Kidney (tissue), 14 donors: ENCODE data around the gene LTBP1. TPM values are rescaled to one million over a fixed set of nuclear protein-coding genes. Genes with fewer than 3 reads are reported as not detected.

ENCODE experiments used
- DNase-seq, 5 donors: peaks; one replicate each; pipeline ENCODE4 v3.0.0-alpha.2; 2013 to 2020
- FAIRE-seq: peaks from 2 replicates; lab custom pipeline; 2012; peaks lifted over from hg19 to GRCh38; lab: Jason Lieb, UNC
- H3K27ac ChIP-seq, 2 donors: one replicate each; pipeline ENCODE4 v1.7.0; 2013; ENCODE audit warnings: low read depth in 2 of 2, low read length in 2 of 2, inconsistent platforms in 1 of 2
- H3K27me3 ChIP-seq: one replicate; pipeline ENCODE4 v1.7.1; 2013; ENCODE audit warnings: low read length, inconsistent platforms; ENCODE audit not compliant: control insufficient read depth, insufficient read depth
- H3K36me3 ChIP-seq, 3 donors: one replicate each; pipeline versions ENCODE4 v1.7.0 to v1.7.1; 2013; ENCODE audit warnings: low read length in 3 of 3, control low read depth in 1 of 3, inconsistent platforms in 1 of 3; ENCODE audit not compliant: insufficient read depth in 3 of 3, control insufficient read depth in 2 of 3
- H3K4me1 ChIP-seq, 3 donors: one replicate each; pipeline versions ENCODE4 v1.7.0 to v1.7.1; 2013; ENCODE audit warnings: low read length in 3 of 3, inconsistent platforms in 1 of 3, low read depth in 1 of 3; ENCODE audit not compliant: control insufficient read depth in 2 of 3, insufficient read depth in 2 of 3
- H3K4me3 ChIP-seq, 3 donors: one replicate each; pipeline versions ENCODE4 v1.7.0 to v1.8.1; 2013; ENCODE audit warnings: low read length in 3 of 3, control low read depth in 1 of 3, inconsistent platforms in 1 of 3
- H3K9ac ChIP-seq, 3 donors: one replicate each; pipeline versions ENCODE4 v1.7.0 to v1.7.1; 2013; ENCODE audit warnings: low read length in 3 of 3, control low read depth in 1 of 3, inconsistent platforms in 1 of 3
- H3K9me3 ChIP-seq, 3 donors: one replicate each; pipeline versions ENCODE4 v1.7.0 to v1.7.1; 2013; ENCODE audit warnings: low read length in 3 of 3, control low read depth in 1 of 3, inconsistent platforms in 1 of 3; ENCODE audit not compliant: control insufficient read depth in 2 of 3, insufficient read depth in 1 of 3
- intact Hi-C: fragments of 100-400 bp; cut with DNase I; formaldehyde crosslinking; loops from one replicate; pipeline ENCODE4 v1.11.1; 2022
- polyA plus RNA-seq: library from polyadenylated mRNA; stranded (reverse); fragments of 350-450 nt; fragmentation: Illumina TruSeq; extraction: RNeasy Lipid Tissue Mini Kit (QIAGEN cat#74804); gene quantifications from one replicate; pipeline ENCODE4 v1.2.3, GENCODE V29; 2014; ENCODE audit warnings: low read depth, low replicate concordance; ENCODE audit not compliant: insufficient read depth
- total RNA-seq: library from RNA; stranded (reverse); fragmentation: NEBNext Ultra II Directional; extraction: Animal tissue kit (Norgen Biotek cat#: 25700); gene quantifications from one replicate; pipeline ENCODE4 v1.2.1, GENCODE V29; 2021
- TF ChIP-seq, protein P1 (sequence below): IDR thresholded peaks from 3 replicates; pipeline ENCODE4 v1.5.1; 2012; ENCODE audit warnings: mild to moderate bottlenecking, moderate library complexity, borderline replicate concordance; ENCODE audit not compliant: insufficient read depth; ENCODE audit errors: extremely low read depth
- donor health status: control.
- donor health status: control.
- donor health status: control.
- donor health status: control.
- donor health status: control.
- donor health status: DM: yes; HTN: yes; CAD: no.
- donor health status: Normal renal cell carcinoma (clear cell type).

Gene LTBP1
- total and polyA plus RNA-seq, 2 donors from 2014 or later: 9.3 to 39.8 TPM

GRCh38 chr2:32962690-32963089 is 15.9 kb downstream of the LTBP1 start:
- no peaks in the 10 kb centered on the region for H3K9me3 ChIP-seq
- FAIRE-seq: no peak
- no peak overlapping the region for H3K4me3 ChIP-seq
- intact Hi-C loops: no loop called here
- no peak overlapping the region for H3K27ac ChIP-seq
- H3K4me1 ChIP-seq: no peaks in the 10 kb centered on the region
- no peaks in the 10 kb centered on the region for H3K36me3 ChIP-seq
- no peak overlapping the region for H3K9ac ChIP-seq
- TF ChIP-seq, protein P1, sequence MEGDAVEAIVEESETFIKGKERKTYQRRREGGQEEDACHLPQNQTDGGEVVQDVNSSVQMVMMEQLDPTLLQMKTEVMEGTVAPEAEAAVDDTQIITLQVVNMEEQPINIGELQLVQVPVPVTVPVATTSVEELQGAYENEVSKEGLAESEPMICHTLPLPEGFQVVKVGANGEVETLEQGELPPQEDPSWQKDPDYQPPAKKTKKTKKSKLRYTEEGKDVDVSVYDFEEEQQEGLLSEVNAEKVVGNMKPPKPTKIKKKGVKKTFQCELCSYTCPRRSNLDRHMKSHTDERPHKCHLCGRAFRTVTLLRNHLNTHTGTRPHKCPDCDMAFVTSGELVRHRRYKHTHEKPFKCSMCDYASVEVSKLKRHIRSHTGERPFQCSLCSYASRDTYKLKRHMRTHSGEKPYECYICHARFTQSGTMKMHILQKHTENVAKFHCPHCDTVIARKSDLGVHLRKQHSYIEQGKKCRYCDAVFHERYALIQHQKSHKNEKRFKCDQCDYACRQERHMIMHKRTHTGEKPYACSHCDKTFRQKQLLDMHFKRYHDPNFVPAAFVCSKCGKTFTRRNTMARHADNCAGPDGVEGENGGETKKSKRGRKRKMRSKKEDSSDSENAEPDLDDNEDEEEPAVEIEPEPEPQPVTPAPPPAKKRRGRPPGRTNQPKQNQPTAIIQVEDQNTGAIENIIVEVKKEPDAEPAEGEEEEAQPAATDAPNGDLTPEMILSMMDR: no peak
- H3K27me3 ChIP-seq: no peaks in the 10 kb centered on the region
- no peak for DNase-seq

- TF ChIP-seq, protein P1: no peak
- intact Hi-C loops: no loop called here
Measured at GRCh38 chr2:32963941-32964340, 17.2 kb downstream of the LTBP1 start.

DNA sequence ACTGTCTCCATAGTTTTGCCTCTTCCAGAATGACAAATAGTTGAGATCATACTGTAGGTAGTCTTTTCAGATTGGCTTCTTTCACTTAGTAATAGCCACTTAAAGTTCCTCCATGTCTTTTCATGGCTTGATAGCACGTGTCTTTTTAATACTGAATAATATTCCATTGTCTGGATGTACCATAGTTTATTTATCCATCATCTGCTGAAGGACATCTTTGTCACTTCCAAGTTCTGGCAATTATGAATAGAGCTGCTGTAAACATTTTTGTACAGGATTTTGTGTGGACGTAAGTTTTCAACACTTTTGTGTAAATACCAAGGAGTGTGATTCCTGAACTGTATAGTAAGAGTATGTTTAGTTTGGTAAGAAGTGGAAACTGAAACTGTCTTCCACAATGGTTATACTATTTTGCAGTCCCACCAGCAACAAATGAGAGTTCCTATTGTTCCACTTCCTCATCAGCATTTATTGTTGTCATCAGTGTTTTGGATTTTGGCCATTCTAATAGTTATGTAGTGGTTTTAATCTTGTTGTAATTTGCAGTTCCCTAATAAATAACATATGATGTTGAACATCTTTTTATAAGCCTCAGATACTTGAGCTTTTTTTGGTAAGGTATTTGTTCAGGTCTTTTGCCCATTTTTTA is 18.9 kb downstream of the LTBP1 start:
- no peak for DNase-seq
- intact Hi-C loops: no loop called here
- no peak overlapping the region for H3K9ac ChIP-seq
- no peak for FAIRE-seq
- no peaks in the 10 kb centered on the region for H3K9me3 ChIP-seq
- H3K27ac ChIP-seq: no peak overlapping the region
- no peaks in the 10 kb centered on the region for H3K36me3 ChIP-seq
- no peaks in the 10 kb centered on the region for H3K4me1 ChIP-seq
- no peak overlapping the region for H3K4me3 ChIP-seq
- TF ChIP-seq, protein P1: no peak
- no peaks in the 10 kb centered on the region for H3K27me3 ChIP-seq

More at GRCh38 chr2:32963941-32964340, 17.2 kb downstream of the LTBP1 start:
- H3K4me3 ChIP-seq: no peak overlapping the region
- no peak overlapping the region for H3K9ac ChIP-seq
- H3K27ac ChIP-seq: no peak overlapping the region
- no peaks in the 10 kb centered on the region for H3K4me1 ChIP-seq
- no peak for FAIRE-seq
- H3K36me3 ChIP-seq: no peaks in the 10 kb centered on the region
- no peaks in the 10 kb centered on the region for H3K27me3 ChIP-seq
- H3K9me3 ChIP-seq: no peaks in the 10 kb centered on the region
- no peak for DNase-seq
